HepG2 (cell line): Measurements from ENCODE around the gene SNAP25. TPM values are rescaled to one million over a fixed set of nuclear protein-coding genes. Genes with fewer than 3 reads are reported as not detected.
A peak's percentile ranks its signal among the peaks of the same experiment; 100 is the strongest.

Experiments used
- CCDC6 ChIP-seq: sonication (generic); formaldehyde crosslinking; IDR thresholded peaks from 2 replicates; pipeline ENCODE4 v1.8.1; 2022; ENCODE audit warnings: mild to moderate bottlenecking, missing genetic modification reagents, moderate library complexity
- EEA1 ChIP-seq: sonication (generic); formaldehyde crosslinking; IDR thresholded peaks from 2 replicates; pipeline ENCODE4 v1.5.1; 2020; ENCODE audit warnings: mild to moderate bottlenecking, missing genetic modification reagents, borderline replicate concordance
- ELF3 ChIP-seq: IDR thresholded peaks from 2 replicates; pipeline ENCODE4 v1.6.1; 2016; ENCODE audit warnings: missing genetic modification reagents, missing compliant biosample characterization
- FOSL2 ChIP-seq: sonication (generic); formaldehyde crosslinking; IDR thresholded peaks from 2 replicates; pipeline ENCODE4 v1.4.0; 2020; ENCODE audit warnings: missing genetic modification reagents
- HNF4A ChIP-seq: sonication (generic); formaldehyde crosslinking; IDR thresholded peaks from 2 replicates; pipeline ENCODE4 v1.4.0; 2020; ENCODE audit warnings: missing genetic modification reagents
- IRF2 ChIP-seq: IDR thresholded peaks from 2 replicates; pipeline ENCODE4 v1.6.1; 2018; ENCODE audit warnings: missing genetic modification reagents, missing compliant biosample characterization
- IRX3 ChIP-seq: sonication (generic); formaldehyde crosslinking; IDR thresholded peaks from 2 replicates; pipeline ENCODE4 v1.8.1; 2023; ENCODE audit warnings: mild to moderate bottlenecking, low read depth, missing genetic modification reagents, borderline replicate concordance
- KLF11 ChIP-seq: IDR thresholded peaks from 2 replicates; pipeline ENCODE4 v1.6.1; 2016; ENCODE audit warnings: missing compliant biosample characterization
- KLF6 ChIP-seq: IDR thresholded peaks from 2 replicates; pipeline ENCODE4 v1.8.0; 2016; ENCODE audit warnings: missing biosample characterization, missing genetic modification reagents
- PPARG ChIP-seq: conservative IDR thresholded peaks from 2 replicates; pipeline ENCODE4 v1.6.1; 2016; ENCODE audit warnings: missing biosample characterization, missing genetic modification reagents
- SETDB1 ChIP-seq: sonication (generic); formaldehyde crosslinking; IDR thresholded peaks from 2 replicates; pipeline ENCODE4 v1.5.1; 2020; ENCODE audit warnings: missing genetic modification reagents, mild to moderate bottlenecking, borderline replicate concordance
- SOX13 ChIP-seq, 3 experiments: fragments of 450-650 bp in 1 of 3; sonication (generic) in 1 of 3; formaldehyde crosslinking in 1 of 3; IDR thresholded peaks in 2 of 3; conservative IDR thresholded peaks in 1 of 3; 2 replicates each; pipeline versions ENCODE4 v1.5.0 to v1.6.1; 2016 to 2020; ENCODE audit warnings: antibody characterized with exemption in 1 of 3, mild to moderate bottlenecking in 1 of 3, missing compliant biosample characterization in 1 of 3, missing genetic modification reagents in 1 of 3, moderate library complexity in 1 of 3
- SP1 ChIP-seq, 2 experiments: fragments of 450-650 bp in 1 of 2; sonication (generic) in 1 of 2; formaldehyde crosslinking in 1 of 2; IDR thresholded peaks; 2 replicates each; pipeline versions ENCODE4 v1.4.0 to v1.6.1; 2016 to 2020; ENCODE audit warnings: missing genetic modification reagents in 1 of 2
- STAT5B ChIP-seq: sonication (generic); formaldehyde crosslinking; IDR thresholded peaks from 2 replicates; pipeline ENCODE4 v1.4.0; 2020; ENCODE audit warnings: missing genetic modification reagents
- THYN1 ChIP-seq: sonication (generic); formaldehyde crosslinking; IDR thresholded peaks from 2 replicates; pipeline ENCODE4 v1.8.1; 2023; ENCODE audit warnings: low read depth, mild to moderate bottlenecking, moderate library complexity, missing genetic modification reagents, borderline replicate concordance
- ZNF331 ChIP-seq: sonication (generic); formaldehyde crosslinking; IDR thresholded peaks from 2 replicates; pipeline ENCODE4 v1.4.0; 2020; ENCODE audit warnings: missing genetic modification reagents
- ZNF556 ChIP-seq: sonication (generic); formaldehyde crosslinking; IDR thresholded peaks from 2 replicates; pipeline ENCODE4 v1.4.0; 2020; ENCODE audit warnings: mild to moderate bottlenecking, missing genetic modification reagents, borderline replicate concordance
- ZNF567 ChIP-seq: sonication (generic); formaldehyde crosslinking; IDR thresholded peaks from 2 replicates; pipeline ENCODE4 v1.8.1; 2023; ENCODE audit warnings: mild to moderate bottlenecking, missing genetic modification reagents, borderline replicate concordance
- ZNF674 ChIP-seq: sonication (generic); formaldehyde crosslinking; IDR thresholded peaks from 2 replicates; pipeline ENCODE4 v1.5.0; 2020; ENCODE audit warnings: low read depth, mild to moderate bottlenecking, missing genetic modification reagents
- ZNF678 ChIP-seq: sonication (generic); formaldehyde crosslinking; IDR thresholded peaks from 2 replicates; pipeline ENCODE4 v1.4.0; 2020; ENCODE audit warnings: mild to moderate bottlenecking, missing genetic modification reagents
- ZNF781 ChIP-seq: sonication (generic); formaldehyde crosslinking; IDR thresholded peaks from 2 replicates; pipeline ENCODE4 v1.5.1; 2020; ENCODE audit warnings: borderline replicate concordance, mild to moderate bottlenecking, missing genetic modification reagents; ENCODE audit errors: not compliant biosample characterization
- ZSCAN9 ChIP-seq: IDR thresholded peaks from 2 replicates; pipeline ENCODE4 v1.6.1; 2016; ENCODE audit warnings: borderline replicate concordance
- polyA plus RNA-seq, 8 experiments: library from polyadenylated mRNA; depleted of rRNA in 3 of 8; stranded (reverse) in 7 of 8; unstranded in 1 of 8; fragments of >200 nt; fragmentation: Illumina TruSeq in 4 of 8; extraction: Trizol in 4 of 8; gene quantifications; 2 replicates each; pipeline versions ENCODE4 v1.2.1 to v1.2.3, GENCODE V29; 2011 to 2016; ENCODE audit warnings: low read depth in 4 of 8, missing spikeins in 1 of 8, mixed read lengths in 1 of 8; ENCODE audit not compliant: insufficient read depth in 1 of 8
- total RNA-seq, 5 experiments: library from RNA; depleted of rRNA; stranded (reverse); fragments of >200 nt; fragmentation: Illumina TruSeq; extraction: Trizol; gene quantifications; 2 replicates each; pipeline ENCODE4 v1.2.3, GENCODE V29; 2016; ENCODE audit warnings: low read depth in 1 of 5
- TF ChIP-seq, protein P1 (sequence below): sonication (generic); formaldehyde crosslinking; IDR thresholded peaks from 2 replicates; pipeline ENCODE4 v1.8.1; 2022; ENCODE audit warnings: mild to moderate bottlenecking, missing genetic modification reagents
- TF ChIP-seq, protein P2 (sequence below): sonication (generic); formaldehyde crosslinking; IDR thresholded peaks from 2 replicates; pipeline ENCODE4 v1.8.1; 2023; ENCODE audit warnings: mild to moderate bottlenecking, missing genetic modification reagents
- TF ChIP-seq, protein P3 (sequence below): sonication (generic); formaldehyde crosslinking; IDR thresholded peaks from 2 replicates; pipeline ENCODE4 v1.5.0; 2020; ENCODE audit warnings: missing genetic modification reagents, mild to moderate bottlenecking, borderline replicate concordance
- TF ChIP-seq, protein P4 (sequence below), 2 experiments: sonication (generic) in 1 of 2; formaldehyde crosslinking in 1 of 2; IDR thresholded peaks; 2 replicates each; pipeline versions ENCODE4 v1.4.0 to v1.6.1; 2018 to 2020; ENCODE audit warnings: missing genetic modification reagents in 2 of 2, borderline replicate concordance in 1 of 2, low read depth in 1 of 2, mild to moderate bottlenecking in 1 of 2, missing biosample characterization in 1 of 2

The SNAP25 gene
- total and polyA plus RNA-seq, 2 of the 13 experiments (the other 11 are each of a cell fraction or from before 2014, with no cell fraction given), result not detected

DNA sequence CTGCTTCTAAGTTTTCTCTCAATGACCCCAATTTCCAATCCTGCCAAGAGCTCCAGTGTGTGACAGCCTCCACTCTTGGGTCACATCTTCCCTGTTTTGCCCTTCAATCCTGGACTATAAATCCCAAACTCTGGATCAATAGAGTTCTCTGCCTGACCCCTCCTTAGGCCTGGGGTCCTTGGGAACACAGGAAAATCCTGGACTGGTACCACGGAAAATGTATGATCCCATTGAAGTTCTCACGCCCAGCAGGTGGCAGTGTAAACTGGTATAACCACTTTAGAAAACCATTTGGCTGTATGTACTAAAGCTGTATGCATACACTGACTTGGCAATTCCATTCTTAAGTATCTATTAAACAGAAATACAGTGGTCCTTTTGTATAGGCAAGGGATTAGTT, 98.0 kb downstream of the SNAP25 start (continued):
- TF ChIP-seq HNF4A (0 out of 2 replicates have a peak, but pooled peaks have one; percentile 15), ZSCAN9 (CRISPR knock-in tag) (peak; percentile 55; the same call in 1 of the 2 replicates), ZNF567 (no peak), SETDB1 (no peak), EEA1 (CRISPR knock-in tag) (no peak), KLF11 (CRISPR knock-in tag) (0 out of 2 replicates have a peak, but pooled peaks have one; percentile 22), ZNF678 (CRISPR knock-in tag) (no peak), KLF6 (CRISPR knock-in tag) (0 out of 2 replicates have a peak, but pooled peaks have one; percentile 43), FOSL2 (0 out of 2 replicates have a peak, but pooled peaks have one; percentile 10), CCDC6 (CRISPR knock-in tag) (peak; percentile 26; the same call in 1 of the 2 replicates), STAT5B (CRISPR knock-in tag) (no peak; the same call in 1 of the 2 replicates), ELF3 (peak; percentile 34; the same call in 1 of the 2 replicates), SP1 (IDR thresholded peaks at IDR 0.05) (no peak), SP1 (CRISPR knock-in tag; IDR thresholded peaks at IDR 0.05) (no peak), IRX3 (peak; percentile 31; the same call in 1 of the 2 replicates), PPARG (CRISPR knock-in tag) (peak; percentile 60), ZNF781 (CRISPR knock-in tag) (peak; percentile 38), SOX13 (IDR thresholded peaks at IDR 0.05) (no peak), SOX13 (CRISPR knock-in tag; conservative IDR thresholded peaks at IDR 0.05 in 1 of 2, IDR thresholded peaks at IDR 0.05 in 1 of 2) (peak in 1 of 2 experiments; percentile 31; a peak in 1 of 4 replicates), ZNF331 (peak; percentile 51; the same call in 1 of the 2 replicates), IRF2 (peak; percentile 42; the same call in 1 of the 2 replicates), ZNF674 (CRISPR knock-in tag) (no peak), THYN1 (CRISPR knock-in tag) (0 out of 2 replicates have a peak, but pooled peaks have one; percentile 45), ZNF556 (CRISPR knock-in tag) (no peak)
- TF ChIP-seq, protein P1, sequence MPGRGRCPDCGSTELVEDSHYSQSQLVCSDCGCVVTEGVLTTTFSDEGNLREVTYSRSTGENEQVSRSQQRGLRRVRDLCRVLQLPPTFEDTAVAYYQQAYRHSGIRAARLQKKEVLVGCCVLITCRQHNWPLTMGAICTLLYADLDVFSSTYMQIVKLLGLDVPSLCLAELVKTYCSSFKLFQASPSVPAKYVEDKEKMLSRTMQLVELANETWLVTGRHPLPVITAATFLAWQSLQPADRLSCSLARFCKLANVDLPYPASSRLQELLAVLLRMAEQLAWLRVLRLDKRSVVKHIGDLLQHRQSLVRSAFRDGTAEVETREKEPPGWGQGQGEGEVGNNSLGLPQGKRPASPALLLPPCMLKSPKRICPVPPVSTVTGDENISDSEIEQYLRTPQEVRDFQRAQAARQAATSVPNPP (CRISPR knock-in tag), result 0 out of 2 replicates have a peak, but pooled peaks have one; percentile 42
- TF ChIP-seq, protein P2, sequence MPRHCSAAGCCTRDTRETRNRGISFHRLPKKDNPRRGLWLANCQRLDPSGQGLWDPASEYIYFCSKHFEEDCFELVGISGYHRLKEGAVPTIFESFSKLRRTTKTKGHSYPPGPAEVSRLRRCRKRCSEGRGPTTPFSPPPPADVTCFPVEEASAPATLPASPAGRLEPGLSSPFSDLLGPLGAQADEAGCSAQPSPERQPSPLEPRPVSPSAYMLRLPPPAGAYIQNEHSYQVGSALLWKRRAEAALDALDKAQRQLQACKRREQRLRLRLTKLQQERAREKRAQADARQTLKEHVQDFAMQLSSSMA (CRISPR knock-in tag), result 0 out of 2 replicates have a peak, but pooled peaks have one; percentile 20
- TF ChIP-seq, protein P3, sequence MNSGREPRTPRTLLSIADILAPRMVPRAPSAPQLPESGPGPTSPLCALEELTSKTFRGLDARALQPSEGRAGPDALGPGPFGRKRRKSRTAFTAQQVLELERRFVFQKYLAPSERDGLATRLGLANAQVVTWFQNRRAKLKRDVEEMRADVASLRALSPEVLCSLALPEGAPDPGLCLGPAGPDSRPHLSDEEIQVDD (CRISPR knock-in tag), result no peak
- TF ChIP-seq, protein P4, sequence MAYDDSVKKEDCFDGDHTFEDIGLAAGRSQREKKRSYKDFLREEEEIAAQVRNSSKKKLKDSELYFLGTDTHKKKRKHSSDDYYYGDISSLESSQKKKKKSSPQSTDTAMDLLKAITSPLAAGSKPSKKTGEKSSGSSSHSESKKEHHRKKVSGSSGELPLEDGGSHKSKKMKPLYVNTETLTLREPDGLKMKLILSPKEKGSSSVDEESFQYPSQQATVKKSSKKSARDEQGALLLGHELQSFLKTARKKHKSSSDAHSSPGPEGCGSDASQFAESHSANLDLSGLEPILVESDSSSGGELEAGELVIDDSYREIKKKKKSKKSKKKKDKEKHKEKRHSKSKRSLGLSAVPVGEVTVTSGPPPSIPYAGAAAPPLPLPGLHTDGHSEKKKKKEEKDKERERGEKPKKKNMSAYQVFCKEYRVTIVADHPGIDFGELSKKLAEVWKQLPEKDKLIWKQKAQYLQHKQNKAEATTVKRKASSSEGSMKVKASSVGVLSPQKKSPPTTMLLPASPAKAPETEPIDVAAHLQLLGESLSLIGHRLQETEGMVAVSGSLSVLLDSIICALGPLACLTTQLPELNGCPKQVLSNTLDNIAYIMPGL (CRISPR knock-in tag; IDR thresholded peaks at IDR 0.05; ENCODE audit: borderline replicate concordance in 1 of 2, low read depth in 1 of 2), result peak in 1 of 2 experiments; percentile 63; a peak in 1 of 4 replicates
